HG03460 (cell line): Measurements from ENCODE around the gene TMEM9B.
"Not testable (repeated sequence)": the region's sequence is repeated elsewhere in the genome, so short reads cannot be mapped to it uniquely, and the experiment has no call there.

Experiments used
- ATAC-seq: cut with Tn5 transposase; IDR thresholded peaks from one replicate; pipeline ENCODE4 v1.9.1; 2021; ENCODE audit not compliant: unreplicated experiment

The TMEM9B gene

GRCh38 chr11:8964324-8965320 is at the start of gene TMEM9B:
TSS of gene TMEM9B (minus strand) at chr11:8964442. CDS start at chr11:8964313, 129 bp downstream.
- ATAC-seq, result peak; percentile 80

- ATAC-seq, result no peak
Measured at GRCh38 chr11:9013373-9013772, 49.1 kb upstream of the TMEM9B start.

GRCh38 chr11:9009538-9009937 is 45.3 kb upstream of the TMEM9B start:
- ATAC-seq, result not testable (repeated sequence)

- ATAC-seq, result no peak
Measured at GRCh38 chr11:9008661-9009060, 44.4 kb upstream of the TMEM9B start.

GRCh38 chr11:9008011-9008550 is 43.8 kb upstream of the TMEM9B start:
- no peak for ATAC-seq

GRCh38 chr11:9005087-9005486 is 40.8 kb upstream of the TMEM9B start:
- no peak for ATAC-seq

- ATAC-seq, result no peak
Measured at GRCh38 chr11:9004183-9004926, 40.1 kb upstream of the TMEM9B start.

GRCh38 chr11:9003573-9004182 is 39.4 kb upstream of the TMEM9B start, which contains the start of gene NRIP3:
TSS of gene NRIP3 (minus strand) at chr11:9004001. CDS start at chr11:9003935, 66 bp downstream.
- ATAC-seq, result no peak

GRCh38 chr11:9002920-9003572 is 38.8 kb upstream of the TMEM9B start:
- no peak for ATAC-seq

- no peak for ATAC-seq
Measured at GRCh38 chr11:9001736-9002135, 37.5 kb upstream of the TMEM9B start.

GRCh38 chr11:8998017-8998416 is 33.8 kb upstream of the TMEM9B start:
- no peak for ATAC-seq

- no peak for ATAC-seq
Measured at GRCh38 chr11:8997451-8997850, 33.2 kb upstream of the TMEM9B start.

- ATAC-seq, result no peak
Measured at GRCh38 chr11:8989453-8989852, 25.2 kb upstream of the TMEM9B start.

GRCh38 chr11:8988329-8989234 is 24.3 kb upstream of the TMEM9B start:
- ATAC-seq, result no peak

- no peak for ATAC-seq
Measured at GRCh38 chr11:8987446-8987845, 23.2 kb upstream of the TMEM9B start.

GRCh38 chr11:8986772-8987171 is 22.5 kb upstream of the TMEM9B start:
- ATAC-seq, result not testable (repeated sequence)

GRCh38 chr11:8985462-8985861 is 21.2 kb upstream of the TMEM9B start:
- ATAC-seq, result no peak

GRCh38 chr11:8983552-8983951 is 19.3 kb upstream of the TMEM9B start:
- ATAC-seq, result no peak

- ATAC-seq, result no peak
Measured at GRCh38 chr11:8980485-8980884, 16.2 kb upstream of the TMEM9B start.
